CD14-positive monocyte (primary cell): ENCODE results near the gene THSD4. TPM values are rescaled to one million over a fixed set of nuclear protein-coding genes. Genes with fewer than 3 reads are reported as not detected.

Source experiments
- DNase-seq, 3 donors: peaks; one replicate each; pipeline ENCODE4 v3.0.0-alpha.2; 2011 to 2022
- H2AFZ ChIP-seq: 2 replicates; pipeline ENCODE4 v1.6.0; 2012; ENCODE audit warnings: mild to moderate bottlenecking, low read depth, low read length, inconsistent platforms; ENCODE audit not compliant: insufficient read depth, poor library complexity, severe bottlenecking
- H3K27ac ChIP-seq, 2 donors: 1 replicate in 1 of 2; 2 replicates in 1 of 2; pipeline ENCODE4 v1.5.1; 2012 to 2013; ENCODE audit warnings: low read length in 2 of 2, control low read depth in 1 of 2, inconsistent platforms in 1 of 2, low read depth in 1 of 2, mild to moderate bottlenecking in 1 of 2
- H3K27me3 ChIP-seq, 2 donors: one replicate each; pipeline versions ENCODE4 v1.6.0 to v1.6.1; 2011 to 2013; ENCODE audit warnings: low read length in 2 of 2; ENCODE audit not compliant: control insufficient read depth in 2 of 2, insufficient read depth in 2 of 2
- H3K36me3 ChIP-seq, 2 donors: replicated peaks in 1 of 2; 1 replicate in 1 of 2; 2 replicates in 1 of 2; pipeline versions ENCODE4 v1.5.1 to v1.6.1; 2012 to 2013; ENCODE audit warnings: low read length in 2 of 2, control low read depth in 1 of 2, inconsistent platforms in 1 of 2, mild to moderate bottlenecking in 1 of 2; ENCODE audit not compliant: insufficient read depth in 2 of 2, control insufficient read depth in 1 of 2
- H3K4me1 ChIP-seq, 2 donors: 1 replicate in 1 of 2; 2 replicates in 1 of 2; pipeline versions ENCODE4 v1.5.1 to v1.6.1; 2012 to 2013; ENCODE audit warnings: low read length in 2 of 2, control low read depth in 1 of 2, inconsistent platforms in 1 of 2, mild to moderate bottlenecking in 1 of 2, moderate library complexity in 1 of 2; ENCODE audit not compliant: insufficient read depth in 2 of 2, control insufficient read depth in 1 of 2
- H3K4me2 ChIP-seq: replicated peaks from 2 replicates; pipeline ENCODE3; 2012; ENCODE audit warnings: low read length, moderate library complexity, mild to moderate bottlenecking; ENCODE audit not compliant: poor library complexity, severe bottlenecking; ENCODE audit errors: extremely low read depth
- H3K4me3 ChIP-seq, 3 experiments: fragments of 200-600 bp in 1 of 3; sonication (generic) in 1 of 3; replicated peaks in 1 of 3; 1 replicate in 2 of 3; 2 replicates in 1 of 3; pipeline ENCODE4 v1.5.1; 2011 to 2013; ENCODE audit warnings: low read length in 3 of 3, mild to moderate bottlenecking in 3 of 3, control low read depth in 2 of 3, low read depth in 2 of 3, inconsistent platforms in 1 of 3, moderate library complexity in 1 of 3
- H3K79me2 ChIP-seq: 2 replicates; pipeline ENCODE4 v1.6.0; 2012; ENCODE audit warnings: mild to moderate bottlenecking, control low read depth, inconsistent platforms, low read length, moderate library complexity; ENCODE audit not compliant: insufficient read depth
- H3K9ac ChIP-seq: 2 replicates; pipeline ENCODE4 v1.6.0; 2017; ENCODE audit warnings: low read length, mild to moderate bottlenecking; ENCODE audit not compliant: insufficient read depth, poor library complexity, severe bottlenecking
- H3K9me3 ChIP-seq, 2 donors: replicated peaks in 1 of 2; 1 replicate in 1 of 2; 2 replicates in 1 of 2; pipeline versions ENCODE4 v1.5.1 to v1.6.1; 2012 to 2013; ENCODE audit warnings: low read length in 2 of 2, control low read depth in 1 of 2; ENCODE audit not compliant: control insufficient read depth in 1 of 2, insufficient read depth in 1 of 2
- H4K20me1 ChIP-seq: 2 replicates; pipeline ENCODE4 v1.6.0; 2012; ENCODE audit warnings: mild to moderate bottlenecking, low read length, control low read depth, moderate library complexity; ENCODE audit not compliant: insufficient read depth
- H3K27ac Mint-ChIP-seq, 7 donors: one replicate each; pipeline ENCODE4 v1.8.0; 2020; ENCODE audit warnings: mild to moderate bottlenecking in 7 of 7, mixed read lengths in 7 of 7, moderate library complexity in 6 of 7, inconsistent platforms in 2 of 7
- H3K27me3 Mint-ChIP-seq, 3 donors: one replicate each; pipeline ENCODE4 v1.8.0; 2021 to 2022; ENCODE audit warnings: low read depth in 3 of 3, mild to moderate bottlenecking in 3 of 3, mixed read lengths in 3 of 3, moderate library complexity in 3 of 3, inconsistent platforms in 1 of 3
- H3K36me3 Mint-ChIP-seq, 2 donors: one replicate each; pipeline ENCODE4 v1.8.0; 2020; ENCODE audit warnings: mixed read lengths in 2 of 2, inconsistent platforms in 1 of 2, mild to moderate bottlenecking in 1 of 2
- H3K4me1 Mint-ChIP-seq: one replicate; pipeline ENCODE4 v1.8.0; 2020; ENCODE audit warnings: mild to moderate bottlenecking, mixed read lengths
- H3K4me3 Mint-ChIP-seq, 2 donors: one replicate each; pipeline ENCODE4 v1.8.0; 2020; ENCODE audit warnings: mild to moderate bottlenecking in 2 of 2, mixed read lengths in 2 of 2, moderate library complexity in 1 of 2
- H3K9me3 Mint-ChIP-seq, 7 donors: one replicate each; pipeline ENCODE4 v1.8.0; 2020 to 2022; ENCODE audit warnings: mixed read lengths in 7 of 7, mild to moderate bottlenecking in 6 of 7, moderate library complexity in 6 of 7, inconsistent platforms in 2 of 7
- WGBS: methylation state at CpG from one replicate; pipeline ENCODE4 v1.1.5; 2013; ENCODE audit warnings: missing lambda C conversion rate; ENCODE audit not compliant: insufficient coverage; 5-methylcytosine and 5-hydroxymethylcytosine counted together
- intact Hi-C, 2 donors: fragments of 100-400 bp; cut with micrococcal nuclease; formaldehyde crosslinking; loops; one replicate each; pipeline versions ENCODE4 v1.15.0 to v1.15.1; 2023
- polyA plus RNA-seq, 3 donors: library from polyadenylated mRNA; depleted of rRNA in 1 of 3; unstranded in 2 of 3; stranded (reverse) in 1 of 3; fragments of 300-500 nt in 2 of 3; fragments of >200 nt in 1 of 3; fragmentation: Illumina TruSeq in 2 of 3; gene quantifications; 1 replicate in 2 of 3; 2 replicates in 1 of 3; pipeline ENCODE4 v1.2.3, GENCODE V29; 2012 to 2021
- TF ChIP-seq, protein P1 (sequence below): fragments of 200-600 bp; IDR thresholded peaks from one replicate; pipeline ENCODE4 v1.8.0; 2022; ENCODE audit warnings: antibody characterized with exemption, mild to moderate bottlenecking

THSD4 gene
- polyA plus RNA-seq, 3 donors: not detected

DNA sequence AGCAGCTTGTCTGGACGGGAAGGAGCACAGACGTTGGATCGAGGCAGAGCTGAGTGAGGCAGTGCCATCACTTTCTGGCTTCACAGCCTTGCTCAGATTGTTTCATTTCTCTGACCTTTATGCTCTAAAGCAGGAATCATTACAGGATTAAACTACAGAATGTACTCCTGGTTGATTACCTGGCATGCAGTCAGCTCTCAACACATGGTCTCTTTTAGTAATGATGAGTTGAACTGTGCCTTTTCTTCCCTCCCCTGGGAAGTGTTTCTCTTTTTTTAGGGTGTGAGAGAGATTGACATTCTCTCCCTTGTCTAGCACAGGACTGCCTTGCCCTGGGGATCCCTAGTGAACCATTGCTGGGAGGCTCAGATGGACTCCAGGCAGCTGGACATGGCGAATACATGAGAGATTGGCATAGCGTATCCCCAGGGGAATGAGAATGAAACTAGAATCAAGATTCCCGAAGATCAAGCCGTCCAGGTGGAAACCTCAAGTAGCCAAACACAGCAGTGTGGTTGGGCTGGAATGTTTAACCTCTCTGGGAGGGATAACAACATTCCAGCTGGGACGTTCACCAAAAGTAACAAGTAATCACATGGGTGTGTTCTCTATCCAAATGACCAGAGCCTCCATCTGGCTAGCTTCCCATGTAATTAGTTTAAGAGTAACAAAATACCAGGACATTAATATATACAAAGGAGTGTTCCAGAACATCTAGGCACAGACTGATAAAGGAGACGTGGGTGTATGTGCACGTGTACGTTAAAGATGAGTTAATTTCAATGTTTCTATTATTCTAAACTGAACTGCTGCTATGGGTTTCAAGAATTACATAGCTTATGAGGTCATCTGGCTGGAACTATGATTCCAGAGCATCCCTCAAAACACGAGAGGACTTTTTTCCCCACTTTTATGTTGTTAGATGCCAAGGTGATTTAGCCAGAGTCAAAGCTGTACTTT, 576.5 kb downstream of the THSD4 start:
- peak overlapping the region in 2 of 7 donors; percentile 14 to 65 for H3K27ac Mint-ChIP-seq
- no peaks in the 10 kb centered on the region for H3K4me1 Mint-ChIP-seq
- peaks cover 0 to 3% of the 10 kb centered on the region in 2 donors for H3K9me3 ChIP-seq
- H3K9me3 Mint-ChIP-seq: peaks cover 0 to 12% (median 6%) of the 10 kb centered on the region in 7 donors
- no peak for DNase-seq
- H4K20me1 ChIP-seq: no peaks in the 10 kb centered on the region
- no peaks in the 10 kb centered on the region for H3K36me3 Mint-ChIP-seq
- no peak overlapping the region for H3K9ac ChIP-seq
- no peaks in the 10 kb centered on the region for H3K36me3 ChIP-seq
- intact Hi-C loops: no loop called here
- peaks cover 5 to 9% (median 7%) of the 10 kb centered on the region in 3 donors for H3K27me3 Mint-ChIP-seq
- TF ChIP-seq, protein P1, sequence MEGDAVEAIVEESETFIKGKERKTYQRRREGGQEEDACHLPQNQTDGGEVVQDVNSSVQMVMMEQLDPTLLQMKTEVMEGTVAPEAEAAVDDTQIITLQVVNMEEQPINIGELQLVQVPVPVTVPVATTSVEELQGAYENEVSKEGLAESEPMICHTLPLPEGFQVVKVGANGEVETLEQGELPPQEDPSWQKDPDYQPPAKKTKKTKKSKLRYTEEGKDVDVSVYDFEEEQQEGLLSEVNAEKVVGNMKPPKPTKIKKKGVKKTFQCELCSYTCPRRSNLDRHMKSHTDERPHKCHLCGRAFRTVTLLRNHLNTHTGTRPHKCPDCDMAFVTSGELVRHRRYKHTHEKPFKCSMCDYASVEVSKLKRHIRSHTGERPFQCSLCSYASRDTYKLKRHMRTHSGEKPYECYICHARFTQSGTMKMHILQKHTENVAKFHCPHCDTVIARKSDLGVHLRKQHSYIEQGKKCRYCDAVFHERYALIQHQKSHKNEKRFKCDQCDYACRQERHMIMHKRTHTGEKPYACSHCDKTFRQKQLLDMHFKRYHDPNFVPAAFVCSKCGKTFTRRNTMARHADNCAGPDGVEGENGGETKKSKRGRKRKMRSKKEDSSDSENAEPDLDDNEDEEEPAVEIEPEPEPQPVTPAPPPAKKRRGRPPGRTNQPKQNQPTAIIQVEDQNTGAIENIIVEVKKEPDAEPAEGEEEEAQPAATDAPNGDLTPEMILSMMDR: no peak
- H3K27me3 ChIP-seq: no peaks in the 10 kb centered on the region
- H3K4me1 ChIP-seq: no peaks in the 10 kb centered on the region
- no peak overlapping the region for H3K4me3 Mint-ChIP-seq
- no peak overlapping the region for H3K27ac ChIP-seq
- 93% methylated on average over 6 of the region's 12 CpGs for WGBS
- H2AFZ ChIP-seq: no peak overlapping the region
- H3K4me2 ChIP-seq: no peak overlapping the region
- H3K4me3 ChIP-seq: no peak overlapping the region
- no peaks in the 10 kb centered on the region for H3K79me2 ChIP-seq

DNA sequence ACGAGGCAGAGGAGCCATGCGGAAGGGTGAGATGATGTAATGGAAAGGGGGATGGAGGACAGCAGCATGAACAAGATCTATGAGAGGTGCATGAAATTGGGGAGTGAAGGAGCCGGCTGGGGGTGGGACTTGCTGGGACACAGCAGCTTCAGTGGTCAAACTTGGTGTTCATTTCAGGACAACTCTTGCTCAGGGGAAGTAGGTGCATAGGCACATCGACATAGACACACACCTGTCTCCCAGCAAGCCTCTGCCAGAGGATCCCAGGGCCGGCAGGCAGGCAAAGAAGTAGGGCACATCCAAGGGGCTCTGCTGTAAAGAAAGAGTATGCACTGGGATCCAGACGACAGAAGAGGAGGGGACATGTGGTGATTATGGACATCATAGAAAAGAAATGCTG, 582.0 kb downstream of the THSD4 start:
- peaks cover 0 to 6% (median 5%) of the 10 kb centered on the region in 7 donors for H3K9me3 Mint-ChIP-seq
- H3K9ac ChIP-seq: no peak overlapping the region
- DNase-seq: no peak
- 83% methylated on average over 5 of the region's 6 CpGs for WGBS
- no peak overlapping the region for H3K4me3 ChIP-seq
- H3K27ac Mint-ChIP-seq: no peak overlapping the region
- no peaks in the 10 kb centered on the region for H4K20me1 ChIP-seq
- no peaks in the 10 kb centered on the region for H3K27me3 ChIP-seq
- no peak overlapping the region for H3K27ac ChIP-seq
- TF ChIP-seq, protein P1: no peak
- H3K4me1 ChIP-seq: no peaks in the 10 kb centered on the region
- intact Hi-C loops: no loop called here
- H3K27me3 Mint-ChIP-seq: peaks cover 5 to 19% (median 9%) of the 10 kb centered on the region in 3 donors
- H2AFZ ChIP-seq: no peak overlapping the region
- H3K4me3 Mint-ChIP-seq: no peak overlapping the region
- no peaks in the 10 kb centered on the region for H3K9me3 ChIP-seq
- H3K4me2 ChIP-seq: no peak overlapping the region
- no peaks in the 10 kb centered on the region for H3K4me1 Mint-ChIP-seq
- no peaks in the 10 kb centered on the region for H3K36me3 ChIP-seq
- H3K79me2 ChIP-seq: no peaks in the 10 kb centered on the region
- H3K36me3 Mint-ChIP-seq: no peaks in the 10 kb centered on the region
